Prostate gland (tissue), 2 donors: ENCODE measurements around the gene KPNA3. TPM values are rescaled to one million over a fixed set of nuclear protein-coding genes. Genes with fewer than 3 reads are reported as not detected.
A peak's percentile ranks its signal among the peaks of the same experiment; 100 is the strongest.
"Not testable (repeated sequence)": the region's sequence is repeated elsewhere in the genome, so short reads cannot be mapped to it uniquely, and the experiment has no call there.

Experiments used
- DNase-seq: peaks from one replicate; pipeline ENCODE4 v3.0.0-alpha.2; 2019; ENCODE audit warnings: low spot score
- H3K27ac ChIP-seq, 2 donors: fragments of 200-600 bp; sonication (generic); 2 replicates each; pipeline ENCODE4 v1.5.1; 2017 to 2019
- H3K27me3 ChIP-seq: fragments of 200-600 bp; sonication (generic); replicated peaks from 2 replicates; pipeline ENCODE4 v1.5.1; 2019; ENCODE audit not compliant: insufficient read depth
- H3K36me3 ChIP-seq, 2 donors: fragments of 200-600 bp; sonication (generic); 1 replicate in 1 of 2; 2 replicates in 1 of 2; pipeline versions ENCODE4 v1.5.1 to v1.8.1; 2017 to 2019
- H3K4me1 ChIP-seq: fragments of 200-600 bp; sonication (generic); replicated peaks from 2 replicates; pipeline ENCODE4 v1.5.1; 2019
- H3K4me3 ChIP-seq, 2 donors: fragments of 200-600 bp; sonication (generic); 2 replicates each; pipeline ENCODE4 v1.5.1; 2017 to 2019
- H3K9me3 ChIP-seq: fragments of 200-600 bp; sonication (generic); 2 replicates; pipeline ENCODE4 v1.5.1; 2017
- CTCF ChIP-seq, 4 experiments: fragments of 200-600 bp in 2 of 4; fragments of 450-650 bp in 2 of 4; sonication (generic) in 2 of 4; IDR thresholded peaks; 1 replicate in 3 of 4; 2 replicates in 1 of 4; pipeline ENCODE4 v1.5.1; 2016 to 2019; ENCODE audit warnings: antibody characterized with exemption in 4 of 4, mild to moderate bottlenecking in 2 of 4, moderate library complexity in 2 of 4
- POLR2A ChIP-seq: fragments of 450-650 bp; IDR thresholded peaks from one replicate; pipeline ENCODE4 v1.6.1; 2016; ENCODE audit warnings: antibody characterized with exemption, mild to moderate bottlenecking
- POLR2AphosphoS5 ChIP-seq: sonication (generic); formaldehyde crosslinking; IDR thresholded peaks from one replicate; pipeline ENCODE4 v1.6.1; 2017; ENCODE audit warnings: antibody characterized with exemption
- WGBS: methylation state at CpG from one replicate; pipeline ENCODE4 v1.1.5; 2018; 5-methylcytosine and 5-hydroxymethylcytosine counted together
- intact Hi-C: fragments of 100-400 bp; cut with DNase I; formaldehyde crosslinking; loops from one replicate; pipeline ENCODE4 v1.14.2; 2022
- total RNA-seq, 2 donors: library from RNA; depleted of rRNA; stranded (reverse); fragments of >200 nt; gene quantifications; one replicate each; pipeline ENCODE4 v1.1.0, GENCODE V29; 2016

Gene KPNA3
- total RNA-seq, 2 donors from 2014 or later, result 16.9 to 26.4 TPM

- H3K4me3 ChIP-seq, result no peak overlapping the region
- no peaks in the 10 kb centered on the region for H3K27me3 ChIP-seq
- H3K9me3 ChIP-seq, result no peaks in the 10 kb centered on the region
- no peak overlapping the region for H3K27ac ChIP-seq
- intact Hi-C loops, result no loop called here
- H3K36me3 ChIP-seq, result no peaks in the 10 kb centered on the region
- H3K4me1 ChIP-seq, result no peaks in the 10 kb centered on the region
- TF ChIP-seq POLR2A, result no peak
- no peak for TF ChIP-seq CTCF (IDR thresholded peaks at IDR 0.05)
- TF ChIP-seq POLR2AphosphoS5, result no peak
- no peak for DNase-seq
- 47% methylated on average over 6 of the region's 6 CpGs for WGBS
These were observed 15.2 kb upstream of the KPNA3 start for GRCh38 chr13:49807681-49808080.

- H3K27me3 ChIP-seq, result no peaks in the 10 kb centered on the region
- H3K27ac ChIP-seq, result no peak overlapping the region
- TF ChIP-seq CTCF (IDR thresholded peaks at IDR 0.05) (no peak), POLR2AphosphoS5 (no peak), POLR2A (no peak)
- 38% methylated on average over 3 of the region's 3 CpGs for WGBS
- H3K9me3 ChIP-seq, result no peaks in the 10 kb centered on the region
- intact Hi-C loops, result no loop called here
- H3K4me1 ChIP-seq, result no peaks in the 10 kb centered on the region
- no peak overlapping the region for H3K4me3 ChIP-seq
- DNase-seq, result no peak
- H3K36me3 ChIP-seq, result no peaks in the 10 kb centered on the region
These were observed 13.6 kb upstream of the KPNA3 start for GRCh38 chr13:49806126-49806536.

GRCh38 chr13:49803047-49803446 is 10.6 kb upstream of the KPNA3 start:
- H3K27me3 ChIP-seq, H3K9me3 ChIP-seq, H3K36me3 ChIP-seq, H3K4me3 ChIP-seq, H3K27ac ChIP-seq, intact Hi-C loops, H3K4me1 ChIP-seq, DNase-seq: not testable (repeated sequence)
- 87% methylated on average over 10 of the region's 10 CpGs for WGBS

GRCh38 chr13:49802426-49802825 is 9.9 kb upstream of the KPNA3 start:
- H3K4me1 ChIP-seq, result no peaks in the 10 kb centered on the region
- H3K36me3 ChIP-seq, result no peaks in the 10 kb centered on the region
- WGBS, result 80% methylated on average over 4 of the region's 5 CpGs
- H3K27ac ChIP-seq, result no peak overlapping the region
- no peak for TF ChIP-seq POLR2AphosphoS5
- TF ChIP-seq CTCF (IDR thresholded peaks at IDR 0.05), result no peak
- TF ChIP-seq POLR2A, result no peak
- no peaks in the 10 kb centered on the region for H3K9me3 ChIP-seq
- intact Hi-C loops, result no loop called here
- H3K4me3 ChIP-seq, result no peak overlapping the region
- DNase-seq, result no peak
- H3K27me3 ChIP-seq, result no peaks in the 10 kb centered on the region

- WGBS, result under 1% methylated on average over 76 of the region's 98 CpGs
- Histone ChIP-seq H3K36me3 (no peaks in the 10 kb centered on the region), H3K9me3 (no peaks in the 10 kb centered on the region), H3K27ac (peak overlapping the region; percentile 74 to 94), H3K4me3 (peak overlapping the region; percentile 79 to 91), H3K4me1 (no peaks in the 10 kb centered on the region), H3K27me3 (no peaks in the 10 kb centered on the region)
- DNase-seq, result peak; percentile 17
- intact Hi-C loops, result loop anchor here (2.0 to 5.0 kb wide), 4 partner anchors 55 to 145 kb away; partner anchors contain the start of genes EBPL and SPRYD7
- TF ChIP-seq POLR2A, result no peak
- no peak for TF ChIP-seq CTCF (IDR thresholded peaks at IDR 0.05)
- TF ChIP-seq POLR2AphosphoS5, result no peak
These were observed 552 bp downstream of the KPNA3 start for GRCh38 chr13:49791711-49792549.
